ENCODE data around the gene CST9L.

The CST9L gene

GRCh38 chr20:23548408-23548807, 19.9 kb downstream of the CST9L start:
- TF ChIP-seq EZH2phosphoT487 (IDR thresholded peaks at IDR 0.05; ENCODE audit: borderline replicate concordance, low read length) (no peak), CTCF (IDR thresholded peaks at IDR 0.05; ENCODE audit: low read depth, low read length, poor library complexity, severe bottlenecking) (no peak)

GRCh38 chr20:23547613-23548012, 20.7 kb downstream of the CST9L start:
- Histone ChIP-seq H3F3A (ENCODE audit: control insufficient read depth, insufficient read depth) (no peaks in the 10 kb centered on the region), H3K4me3 (ENCODE audit: low read length) (no peak overlapping the region), H3K27me3 (ENCODE audit: control insufficient read depth, low read length) (no peaks in the 10 kb centered on the region), H3K4me2 (ENCODE audit: low read length) (no peak overlapping the region), H3K27ac (ENCODE audit: low read depth, low read length) (no peak overlapping the region), H4K20me1 (ENCODE audit: control insufficient read depth, insufficient read depth, low read depth, low read length) (no peaks in the 10 kb centered on the region), H3K79me2 (ENCODE audit: control insufficient read depth, low read length) (no peaks in the 10 kb centered on the region), H3K36me3 (ENCODE audit: control insufficient read depth, low read length) (no peaks in the 10 kb centered on the region), H3K9me2 (replicated peaks; ENCODE audit: control insufficient read depth, low read length) (no peaks in the 10 kb centered on the region), H3K9me3 (ENCODE audit: control insufficient read depth, insufficient read depth, low read length) (no peaks in the 10 kb centered on the region), H3K4me1 (ENCODE audit: control insufficient read depth, low read length) (no peaks in the 10 kb centered on the region)
- no peak for TF ChIP-seq CTCF (IDR thresholded peaks at IDR 0.05; ENCODE audit: low read depth, low read length, poor library complexity, severe bottlenecking)
- no peak for TF ChIP-seq EZH2phosphoT487 (IDR thresholded peaks at IDR 0.05; ENCODE audit: borderline replicate concordance, low read length)

More at GRCh38 chr20:23548408-23548807, 19.9 kb downstream of the CST9L start:
- no peaks in the 10 kb centered on the region for H3K27me3 ChIP-seq (ENCODE audit: control insufficient read depth, low read length)
- H4K20me1 ChIP-seq (ENCODE audit: control insufficient read depth, insufficient read depth, low read depth, low read length): no peaks in the 10 kb centered on the region
- no peaks in the 10 kb centered on the region for H3F3A ChIP-seq (ENCODE audit: control insufficient read depth, insufficient read depth)
- no peaks in the 10 kb centered on the region for H3K4me1 ChIP-seq (ENCODE audit: control insufficient read depth, low read length)
- no peak overlapping the region for H3K27ac ChIP-seq (ENCODE audit: low read depth, low read length)
- H3K79me2 ChIP-seq (ENCODE audit: control insufficient read depth, low read length): no peaks in the 10 kb centered on the region
- no peak overlapping the region for H3K4me3 ChIP-seq (ENCODE audit: low read length)
- H3K4me2 ChIP-seq (ENCODE audit: low read length): no peak overlapping the region
- no peaks in the 10 kb centered on the region for H3K9me2 ChIP-seq (replicated peaks; ENCODE audit: control insufficient read depth, low read length)
- H3K9me3 ChIP-seq (ENCODE audit: control insufficient read depth, insufficient read depth, low read length): no peaks in the 10 kb centered on the region
- no peaks in the 10 kb centered on the region for H3K36me3 ChIP-seq (ENCODE audit: control insufficient read depth, low read length)

GRCh38 chr20:23546435-23547144, 21.7 kb downstream of the CST9L start:
- Histone ChIP-seq H3K27me3 (ENCODE audit: control insufficient read depth, low read length) (no peaks in the 10 kb centered on the region), H3K27ac (ENCODE audit: low read depth, low read length) (no peak overlapping the region), H3K79me2 (ENCODE audit: control insufficient read depth, low read length) (no peaks in the 10 kb centered on the region), H3K4me1 (ENCODE audit: control insufficient read depth, low read length) (peaks cover 5% of the 10 kb centered on the region), H3F3A (ENCODE audit: control insufficient read depth, insufficient read depth) (no peaks in the 10 kb centered on the region), H3K36me3 (ENCODE audit: control insufficient read depth, low read length) (no peaks in the 10 kb centered on the region), H3K4me2 (ENCODE audit: low read length) (no peak overlapping the region), H3K9me3 (ENCODE audit: control insufficient read depth, insufficient read depth, low read length) (no peaks in the 10 kb centered on the region), H4K20me1 (ENCODE audit: control insufficient read depth, insufficient read depth, low read depth, low read length) (no peaks in the 10 kb centered on the region), H3K4me3 (ENCODE audit: low read length) (no peak overlapping the region), H3K9me2 (replicated peaks; ENCODE audit: control insufficient read depth, low read length) (no peaks in the 10 kb centered on the region)
- TF ChIP-seq CTCF (IDR thresholded peaks at IDR 0.05; ENCODE audit: low read depth, low read length, poor library complexity, severe bottlenecking) (no peak), EZH2phosphoT487 (IDR thresholded peaks at IDR 0.05; ENCODE audit: borderline replicate concordance, low read length) (no peak)
